ENCODE results near the gene POTEM.
"Not testable (repeated sequence)": the region's sequence is repeated elsewhere in the genome, so short reads cannot be mapped to it uniquely, and the experiment has no call there.

The POTEM gene

GRCh38 chr14:18967134-18967533, at the start of gene POTEM:
POTEM (plus strand) TSS chr14:18967434; CDS start chr14:18967486, 52 bp downstream.
- not testable (repeated sequence) for DNase-seq

GRCh38 chr14:18918345-18918744, 48.9 kb upstream of the POTEM start:
- DNase-seq = not testable (repeated sequence)

GRCh38 chr14:18920052-18920451, 47.2 kb upstream of the POTEM start:
- not testable (repeated sequence) for DNase-seq

GRCh38 chr14:18921055-18921701, 46.1 kb upstream of the POTEM start:
- not testable (repeated sequence) for DNase-seq

- not testable (repeated sequence) for DNase-seq
Observed at GRCh38 chr14:18936848-18937247, 30.4 kb upstream of the POTEM start.

GRCh38 chr14:18938733-18939132, 28.5 kb upstream of the POTEM start:
- DNase-seq = not testable (repeated sequence)

- DNase-seq = not testable (repeated sequence)
Observed at GRCh38 chr14:18949939-18950338, 17.3 kb upstream of the POTEM start.

- not testable (repeated sequence) for DNase-seq
Observed at GRCh38 chr14:18953085-18953484, 14.1 kb upstream of the POTEM start.

- not testable (repeated sequence) for DNase-seq
Observed at GRCh38 chr14:18955816-18956215, 11.4 kb upstream of the POTEM start.

- DNase-seq = not testable (repeated sequence)
Observed at GRCh38 chr14:18961576-18961975, 5.7 kb upstream of the POTEM start.

- not testable (repeated sequence) for DNase-seq
Observed at GRCh38 chr14:18962143-18962542, 5.1 kb upstream of the POTEM start.

- not testable (repeated sequence) for DNase-seq
Observed at GRCh38 chr14:18963276-18963675, 4.0 kb upstream of the POTEM start.

- not testable (repeated sequence) for DNase-seq
Observed at GRCh38 chr14:18964878-18965277, 2.4 kb upstream of the POTEM start.

GRCh38 chr14:19002566-19002965, 35.3 kb downstream of the POTEM start:
- DNase-seq = not testable (repeated sequence)

- DNase-seq = not testable (repeated sequence)
Observed at GRCh38 chr14:19006490-19006889, 39.3 kb downstream of the POTEM start.

- DNase-seq = not testable (repeated sequence)
Observed at GRCh38 chr14:19007678-19008077, 40.4 kb downstream of the POTEM start.

GRCh38 chr14:19011029-19011428, 43.8 kb downstream of the POTEM start:
- not testable (repeated sequence) for DNase-seq

- DNase-seq = not testable (repeated sequence)
Observed at GRCh38 chr14:19011703-19012102, 44.5 kb downstream of the POTEM start.

GRCh38 chr14:19015185-19015584, 48.0 kb downstream of the POTEM start:
- DNase-seq = not testable (repeated sequence)

- not testable (repeated sequence) for DNase-seq
Observed at GRCh38 chr14:19025080-19025589, 57.9 kb downstream of the POTEM start.

GRCh38 chr14:19026649-19027351, 59.6 kb downstream of the POTEM start:
- not testable (repeated sequence) for DNase-seq

GRCh38 chr14:19027895-19028294, 60.7 kb downstream of the POTEM start:
- not testable (repeated sequence) for DNase-seq

- DNase-seq = not testable (repeated sequence)
Observed at GRCh38 chr14:19036811-19037382, 69.7 kb downstream of the POTEM start.

All from AML-193 (cell line).